NT2/D1 (cell line): ENCODE measurements around the gene CSNK1A1L.

Experiments
- DNase-seq: peaks from one replicate; pipeline ENCODE4 v3.0.0-alpha.2; 2011; ENCODE audit warnings: low read depth, low spot score
- H3K27me3 ChIP-seq: 2 replicates; pipeline ENCODE4 v1.6.0; 2011; ENCODE audit warnings: mild to moderate bottlenecking; ENCODE audit not compliant: insufficient read length, insufficient read depth
- H3K36me3 ChIP-seq: 2 replicates; pipeline ENCODE4 v1.6.1; 2011; ENCODE audit warnings: mild to moderate bottlenecking, low read length, mixed read lengths; ENCODE audit not compliant: insufficient read depth, insufficient read length
- H3K4me1 ChIP-seq: 2 replicates; pipeline ENCODE4 v1.5.1; 2011; ENCODE audit not compliant: insufficient read depth, insufficient read length
- H3K4me3 ChIP-seq: 2 replicates; pipeline ENCODE4 v1.5.1; 2011; ENCODE audit warnings: low read depth; ENCODE audit not compliant: insufficient read length
- H3K9ac ChIP-seq: 2 replicates; pipeline ENCODE4 v1.6.0; 2011; ENCODE audit warnings: low read depth; ENCODE audit not compliant: insufficient read length
- H3K9me3 ChIP-seq: 2 replicates; pipeline ENCODE4 v1.5.1; 2011; ENCODE audit warnings: mild to moderate bottlenecking, low read length; ENCODE audit not compliant: insufficient read depth
- SUZ12 ChIP-seq: IDR thresholded peaks from 2 replicates; pipeline ENCODE4 v1.6.1; 2011; ENCODE audit not compliant: insufficient read length, insufficient read depth; ENCODE audit errors: extremely low read depth
- YY1 ChIP-seq: IDR thresholded peaks from 2 replicates; pipeline ENCODE4 v1.6.1; 2011; ENCODE audit not compliant: insufficient read length, insufficient read depth
- ZNF274 ChIP-seq: IDR thresholded peaks from 2 replicates; pipeline ENCODE4 v1.6.1; 2011; ENCODE audit warnings: mild to moderate bottlenecking, low read depth, low read length

The CSNK1A1L gene

DNA sequence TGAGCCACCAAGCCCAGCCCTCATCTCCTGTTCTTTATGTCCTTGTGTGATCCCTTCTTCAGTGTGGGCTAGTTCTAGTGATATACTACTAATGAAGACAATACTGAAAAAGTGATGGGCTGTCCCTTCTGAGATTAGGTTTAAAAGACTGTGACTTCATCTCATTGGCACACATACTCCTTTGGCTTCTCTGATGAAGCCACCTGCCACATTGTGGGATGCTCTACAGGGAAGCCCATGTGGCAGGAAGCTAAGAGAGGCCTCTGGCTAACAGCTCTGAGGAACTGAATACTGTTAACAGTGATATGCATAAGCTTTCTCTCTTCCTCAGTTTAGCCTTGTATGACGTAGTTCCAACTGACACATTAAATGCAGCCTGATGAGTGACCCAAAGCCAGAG lies 13.6 kb downstream of the CSNK1A1L start:
- Histone ChIP-seq H3K9me3 (no peaks in the 10 kb centered on the region), H3K4me3 (no peak overlapping the region), H3K36me3 (no peaks in the 10 kb centered on the region), H3K9ac (no peak overlapping the region), H3K27me3 (no peaks in the 10 kb centered on the region), H3K4me1 (no peaks in the 10 kb centered on the region)
- no peak for TF ChIP-seq SUZ12
- TF ChIP-seq ZNF274 = no peak
- TF ChIP-seq YY1 = no peak
- no peak for DNase-seq

DNA sequence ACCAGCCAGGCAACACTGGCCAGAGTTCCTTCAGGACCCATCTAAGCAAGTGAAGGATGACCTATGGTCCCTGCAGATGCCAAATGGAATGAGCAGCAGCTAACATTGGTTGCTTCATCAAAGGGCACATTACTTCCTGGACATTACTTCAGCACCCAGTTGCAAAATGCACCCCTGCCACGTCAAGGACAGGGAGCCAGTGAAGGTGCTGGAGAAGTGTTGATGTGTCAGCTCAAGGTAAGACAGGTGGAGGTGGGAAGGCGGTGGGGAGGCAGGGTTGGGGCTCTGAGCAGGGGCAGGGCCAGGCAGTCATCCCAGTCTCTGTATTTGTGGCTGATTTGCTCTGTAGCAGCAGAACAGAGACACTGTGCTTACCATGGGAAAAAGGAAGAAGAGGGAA lies 14.6 kb downstream of the CSNK1A1L start:
- TF ChIP-seq ZNF274 = no peak
- TF ChIP-seq SUZ12 = no peak
- TF ChIP-seq YY1 = no peak
- H3K4me3 ChIP-seq = no peak overlapping the region
- no peaks in the 10 kb centered on the region for H3K36me3 ChIP-seq
- H3K27me3 ChIP-seq = no peaks in the 10 kb centered on the region
- H3K9ac ChIP-seq = no peak overlapping the region
- H3K9me3 ChIP-seq = no peaks in the 10 kb centered on the region
- no peak for DNase-seq
- H3K4me1 ChIP-seq = no peaks in the 10 kb centered on the region

DNA sequence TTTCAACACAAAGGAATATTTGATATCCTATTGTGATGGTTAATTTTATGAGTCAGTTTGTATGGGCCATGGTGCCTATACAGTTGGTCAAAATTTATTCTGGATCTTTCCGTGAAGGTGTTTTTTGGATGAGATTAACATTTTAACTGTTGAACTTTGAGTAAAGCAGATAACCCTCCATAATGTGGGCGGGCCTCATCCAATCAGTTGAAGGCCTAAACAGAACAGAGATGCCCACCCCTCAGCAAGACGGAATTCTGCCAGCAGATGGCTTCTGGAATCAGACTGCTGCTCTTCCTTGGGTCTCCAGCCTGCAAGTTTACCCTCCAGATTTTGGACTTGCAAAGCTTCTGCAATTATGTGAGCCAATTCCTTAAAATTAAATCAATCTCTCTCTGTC lies 16.0 kb downstream of the CSNK1A1L start:
- Histone ChIP-seq H3K9ac (no peak overlapping the region), H3K4me1 (no peaks in the 10 kb centered on the region), H3K9me3 (no peaks in the 10 kb centered on the region), H3K4me3 (no peak overlapping the region), H3K36me3 (no peaks in the 10 kb centered on the region), H3K27me3 (no peaks in the 10 kb centered on the region)
- TF ChIP-seq YY1 (no peak), SUZ12 (no peak), ZNF274 (no peak)
- no peak for DNase-seq

DNA sequence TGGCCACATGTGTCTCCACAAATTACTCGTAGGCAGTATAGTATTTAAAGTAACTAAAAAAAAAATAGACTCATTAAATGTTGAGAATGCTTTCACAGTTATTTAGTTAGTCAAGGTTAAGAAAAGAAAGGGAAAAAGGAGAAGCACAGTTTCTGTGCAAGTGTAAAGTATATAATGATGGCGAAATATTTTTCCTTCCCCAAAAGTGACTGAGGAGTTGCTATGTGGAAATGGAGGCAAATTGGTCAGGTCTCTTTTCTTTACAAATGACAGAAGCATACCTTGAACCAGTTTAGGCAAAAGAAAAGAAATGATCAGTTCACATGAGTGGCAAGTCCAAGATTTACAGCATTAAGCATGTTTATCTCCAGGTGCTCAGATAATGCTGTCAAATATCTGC lies 18.0 kb downstream of the CSNK1A1L start:
- Histone ChIP-seq H3K9me3 (no peaks in the 10 kb centered on the region), H3K27me3 (no peaks in the 10 kb centered on the region), H3K9ac (no peak overlapping the region), H3K4me1 (no peaks in the 10 kb centered on the region), H3K4me3 (no peak overlapping the region), H3K36me3 (no peaks in the 10 kb centered on the region)
- no peak for DNase-seq
- TF ChIP-seq YY1 (no peak), ZNF274 (no peak), SUZ12 (no peak)

DNA sequence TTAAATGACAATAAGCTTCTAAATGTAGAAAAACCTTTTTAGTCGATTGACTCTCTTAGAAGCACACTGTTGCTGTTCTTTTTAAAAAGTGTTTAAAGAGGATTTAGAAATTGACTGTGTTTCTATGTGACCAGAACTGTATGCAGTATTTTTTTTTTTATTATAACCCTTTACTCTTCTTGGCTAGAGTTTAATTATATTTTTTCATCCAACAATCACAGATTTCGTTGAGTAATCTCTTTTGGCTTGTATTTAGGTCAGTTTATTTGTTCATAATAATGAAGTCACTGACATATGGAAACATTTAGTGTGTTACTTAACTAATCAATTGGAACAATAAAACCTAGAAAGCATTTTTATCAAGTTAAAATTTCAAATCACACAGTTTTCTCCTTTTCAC lies 19.9 kb downstream of the CSNK1A1L start:
- Histone ChIP-seq H3K9ac (no peak overlapping the region), H3K27me3 (no peaks in the 10 kb centered on the region), H3K4me1 (no peaks in the 10 kb centered on the region), H3K4me3 (no peak overlapping the region), H3K36me3 (no peaks in the 10 kb centered on the region), H3K9me3 (no peaks in the 10 kb centered on the region)
- DNase-seq = no peak
- no peak for TF ChIP-seq SUZ12
- TF ChIP-seq ZNF274 = no peak
- no peak for TF ChIP-seq YY1

DNA sequence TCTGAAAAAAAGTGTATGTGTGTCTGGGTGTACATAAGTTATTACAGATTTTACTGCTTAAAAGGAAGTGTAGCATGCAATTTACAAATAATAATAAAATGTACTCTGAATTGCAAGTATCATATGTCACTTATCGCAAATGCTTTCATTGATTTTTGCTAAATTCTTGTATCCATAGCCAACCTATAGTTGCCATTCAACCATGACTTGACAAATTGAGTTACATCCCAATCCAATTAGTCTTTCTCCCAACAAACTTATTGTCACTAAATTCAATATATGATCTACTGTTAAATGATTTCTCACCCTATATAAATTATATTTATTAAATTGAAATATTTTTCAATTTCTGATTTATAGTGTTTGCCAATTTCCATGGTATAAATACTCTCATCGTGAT lies 28.6 kb downstream of the CSNK1A1L start:
- Histone ChIP-seq H3K36me3 (no peaks in the 10 kb centered on the region), H3K9ac (no peak overlapping the region), H3K4me3 (no peak overlapping the region), H3K4me1 (no peaks in the 10 kb centered on the region), H3K27me3 (no peaks in the 10 kb centered on the region), H3K9me3 (no peaks in the 10 kb centered on the region)
- TF ChIP-seq SUZ12 = no peak
- no peak for TF ChIP-seq YY1
- no peak for TF ChIP-seq ZNF274
- no peak for DNase-seq

DNA sequence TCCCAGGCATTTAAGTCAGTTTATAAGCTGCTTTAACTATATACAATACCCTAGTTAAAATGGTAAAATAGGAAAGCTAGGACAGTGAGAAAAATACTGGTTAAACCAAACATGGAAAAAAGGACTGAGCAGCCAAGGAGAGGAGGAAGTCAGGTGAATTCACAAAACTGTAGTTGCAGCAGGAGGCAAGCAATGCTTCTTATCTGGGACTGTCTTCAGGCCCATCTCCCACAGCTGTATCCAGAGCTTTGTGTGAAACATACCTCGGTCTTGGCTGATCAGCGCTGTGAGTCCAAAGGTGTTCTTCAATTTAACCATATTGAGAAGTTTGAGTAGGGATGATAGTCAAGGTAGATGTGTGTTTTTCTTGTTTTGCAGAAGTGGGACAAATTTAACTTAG lies 30.3 kb downstream of the CSNK1A1L start:
- no peaks in the 10 kb centered on the region for H3K36me3 ChIP-seq
- no peak overlapping the region for H3K9ac ChIP-seq
- no peak for DNase-seq
- no peaks in the 10 kb centered on the region for H3K4me1 ChIP-seq
- no peaks in the 10 kb centered on the region for H3K27me3 ChIP-seq
- H3K4me3 ChIP-seq = no peak overlapping the region
- TF ChIP-seq SUZ12 = no peak
- TF ChIP-seq ZNF274 = no peak
- TF ChIP-seq YY1 = no peak
- H3K9me3 ChIP-seq = no peaks in the 10 kb centered on the region

DNA sequence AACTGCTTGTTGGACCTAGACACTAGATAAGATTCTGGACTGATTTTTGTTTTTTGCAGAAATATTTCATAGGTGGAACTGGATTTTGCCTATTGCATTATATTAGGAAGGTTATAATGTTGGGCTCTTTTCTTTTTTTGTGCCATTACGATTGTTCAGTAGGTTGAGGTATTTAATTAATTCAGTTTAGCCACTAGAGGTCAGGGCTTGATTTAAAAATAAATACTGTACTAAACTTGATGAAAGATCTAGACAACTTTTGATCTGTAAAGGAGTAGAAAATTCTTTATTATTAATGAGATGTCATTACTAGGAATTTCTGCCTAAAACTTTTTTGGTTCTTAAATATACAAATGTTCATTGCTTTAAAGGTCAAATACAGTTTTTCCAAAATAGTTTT lies 30.8 kb downstream of the CSNK1A1L start:
- Histone ChIP-seq H3K4me1 (no peaks in the 10 kb centered on the region), H3K9me3 (no peaks in the 10 kb centered on the region), H3K27me3 (no peaks in the 10 kb centered on the region), H3K9ac (no peak overlapping the region), H3K4me3 (no peak overlapping the region), H3K36me3 (no peaks in the 10 kb centered on the region)
- DNase-seq = no peak
- TF ChIP-seq SUZ12 (no peak), ZNF274 (no peak), YY1 (no peak)
